Liver (tissue), 9 donors: ENCODE measurements around the gene ASB7. TPM values are rescaled to one million over a fixed set of nuclear protein-coding genes. Genes with fewer than 3 reads are reported as not detected.

Experiments used
- DNase-seq: peaks from one replicate; pipeline ENCODE4 v3.0.0-alpha.2; 2017; ENCODE audit warnings: low spot score
- H3K27ac ChIP-seq, 2 donors: one replicate each; pipeline ENCODE4 v1.7.0; 2013; ENCODE audit warnings: inconsistent platforms in 2 of 2, low read length in 2 of 2, control low read depth in 1 of 2, low read depth in 1 of 2, mild to moderate bottlenecking in 1 of 2
- H3K27me3 ChIP-seq, 4 donors: one replicate each; pipeline versions ENCODE4 v1.6.1 to v1.7.0; 2013; ENCODE audit warnings: low read length in 3 of 4, inconsistent platforms in 1 of 4, mild to moderate bottlenecking in 1 of 4, moderate library complexity in 1 of 4; ENCODE audit not compliant: control insufficient read depth in 4 of 4, insufficient read depth in 4 of 4
- H3K36me3 ChIP-seq, 4 donors: one replicate each; pipeline versions ENCODE4 v1.6.1 to v1.7.0; 2013; ENCODE audit warnings: low read length in 3 of 4, mild to moderate bottlenecking in 3 of 4, low read depth in 1 of 4, moderate library complexity in 1 of 4; ENCODE audit not compliant: control insufficient read depth in 4 of 4, insufficient read depth in 3 of 4
- H3K4me1 ChIP-seq, 4 donors: one replicate each; pipeline versions ENCODE4 v1.6.1 to v1.7.0; 2013; ENCODE audit warnings: low read length in 3 of 4, mild to moderate bottlenecking in 3 of 4, moderate library complexity in 1 of 4; ENCODE audit not compliant: control insufficient read depth in 4 of 4, insufficient read depth in 4 of 4
- H3K4me3 ChIP-seq, 3 donors: one replicate each; pipeline versions ENCODE4 v1.6.1 to v1.7.0; 2013; ENCODE audit warnings: low read length in 3 of 3, control low read depth in 1 of 3, low read depth in 1 of 3, mild to moderate bottlenecking in 1 of 3
- H3K9ac ChIP-seq, 2 donors: one replicate each; pipeline ENCODE4 v1.7.0; 2013; ENCODE audit warnings: low read length in 2 of 2, mild to moderate bottlenecking in 2 of 2, moderate library complexity in 2 of 2, control low read depth in 1 of 2, low read depth in 1 of 2
- H3K9me3 ChIP-seq, 4 donors: one replicate each; pipeline versions ENCODE4 v1.6.1 to v1.7.0; 2013; ENCODE audit warnings: low read length in 3 of 4; ENCODE audit not compliant: control insufficient read depth in 4 of 4
- CTCF ChIP-seq: fragments of 150-350 bp; IDR thresholded peaks from 2 replicates; pipeline ENCODE4 v1.5.1; 2017; ENCODE audit warnings: improper control_type of control experiment, low read depth, low read length; ENCODE audit not compliant: missing input control
- EGR1 ChIP-seq, 2 donors: IDR thresholded peaks; 2 replicates each; pipeline ENCODE4 v1.6.1; 2016 to 2018; ENCODE audit warnings: antibody characterized with exemption in 2 of 2, low read depth in 2 of 2
- FOXA1 ChIP-seq: IDR thresholded peaks from 2 replicates; pipeline ENCODE4 v1.6.1; 2016; ENCODE audit warnings: antibody characterized with exemption
- FOXA2 ChIP-seq: IDR thresholded peaks from 2 replicates; pipeline ENCODE4 v1.6.1; 2016; ENCODE audit warnings: antibody characterized with exemption
- GABPA ChIP-seq, 2 donors: IDR thresholded peaks in 1 of 2; conservative IDR thresholded peaks in 1 of 2; 2 replicates each; pipeline ENCODE4 v1.6.1; 2016; ENCODE audit warnings: antibody characterized with exemption in 2 of 2, mild to moderate bottlenecking in 1 of 2, moderate library complexity in 1 of 2
- HNF4A ChIP-seq, 2 donors: conservative IDR thresholded peaks; 2 replicates each; pipeline ENCODE4 v1.6.1; 2016; ENCODE audit warnings: antibody characterized with exemption in 2 of 2, mild to moderate bottlenecking in 2 of 2
- HNF4G ChIP-seq: IDR thresholded peaks from 2 replicates; pipeline ENCODE4 v1.6.1; 2016; ENCODE audit warnings: antibody characterized with exemption
- JUND ChIP-seq, 2 donors: IDR thresholded peaks; 2 replicates each; pipeline ENCODE4 v1.6.1; 2016; ENCODE audit warnings: antibody characterized with exemption in 2 of 2
- NR2F2 ChIP-seq: IDR thresholded peaks from 2 replicates; pipeline ENCODE4 v1.6.1; 2016; ENCODE audit warnings: antibody characterized with exemption
- RAD21 ChIP-seq, 2 donors: IDR thresholded peaks; 2 replicates each; pipeline ENCODE4 v1.6.1; 2016; ENCODE audit warnings: antibody characterized with exemption in 2 of 2, mild to moderate bottlenecking in 2 of 2
- REST ChIP-seq: IDR thresholded peaks from 2 replicates; pipeline ENCODE4 v1.6.1; 2016; ENCODE audit warnings: antibody characterized with exemption, mild to moderate bottlenecking
- RXRA ChIP-seq, 2 donors: IDR thresholded peaks; 2 replicates each; pipeline ENCODE4 v1.6.1; 2017 to 2018; ENCODE audit warnings: antibody characterized with exemption in 2 of 2, mild to moderate bottlenecking in 1 of 2
- YY1 ChIP-seq: IDR thresholded peaks from 2 replicates; pipeline ENCODE4 v1.6.1; 2016; ENCODE audit warnings: antibody characterized with exemption, mild to moderate bottlenecking
- ZBTB33 ChIP-seq: IDR thresholded peaks from 2 replicates; pipeline ENCODE4 v1.6.1; 2016; ENCODE audit warnings: antibody characterized with exemption
- WGBS: extraction: QIAGEN DNeasy Blood & Tissue Kit; methylation state at CpG from one replicate; pipeline ENCODE4 v1.1.7; 2013; 5-methylcytosine and 5-hydroxymethylcytosine counted together
- polyA plus RNA-seq, 2 donors: library from polyadenylated mRNA; stranded (reverse) in 1 of 2; unstranded in 1 of 2; fragments of 200-250 nt in 1 of 2; fragments of >200 nt in 1 of 2; fragmentation: Nextera tagmentation in 1 of 2; extraction: Ambion mirVana in 1 of 2; gene quantifications; one replicate each; pipeline versions ENCODE4 v1.2.1 to v1.2.3, GENCODE V29; 2013 to 2015
- total RNA-seq, 2 donors: library from RNA; depleted of rRNA; stranded (reverse); fragments of >200 nt; gene quantifications; one replicate each; pipeline ENCODE4 v1.2.3, GENCODE V29; 2014
- donor health status: healthy.
- donor health status: healthy.
- donor health status: healthy.
- donor health status: healthy.
- donor health status: healthy.

ASB7 gene
- total and polyA plus RNA-seq, 4 donors = 3.7 to 12.6 (median 6.5) TPM

GRCh38 chr15:100683434-100683833, 81.0 kb downstream of the ASB7 start:
- H3K27ac ChIP-seq = no peak overlapping the region

DNA sequence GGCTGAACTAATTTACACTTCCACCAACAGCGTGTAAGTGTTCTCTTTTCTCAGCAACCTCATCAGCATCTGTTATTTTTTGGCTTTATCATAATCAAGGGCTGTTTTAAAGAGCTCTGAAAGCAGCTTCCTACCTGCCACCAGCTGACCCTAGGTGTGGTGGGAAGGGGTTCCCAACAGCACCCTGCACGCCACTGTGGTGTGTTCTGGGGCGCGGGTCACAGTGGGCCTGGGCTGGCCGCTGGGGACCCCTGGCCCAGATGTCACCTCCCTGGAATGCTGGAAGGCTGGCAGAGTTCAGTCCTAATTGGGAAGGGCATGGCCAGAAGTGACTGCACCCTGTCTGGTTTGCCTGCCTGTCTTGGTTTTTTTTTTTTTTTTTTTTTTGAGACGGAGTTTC, 82.2 kb downstream of the ASB7 start:
- WGBS = 91% methylated on average over 6 of the region's 6 CpGs
- H3K27ac ChIP-seq = no peak overlapping the region
- no peak overlapping the region for H3K4me3 ChIP-seq
- no peak for DNase-seq
- H3K27me3 ChIP-seq = peaks cover 0 to 21% (median under 1%) of the 10 kb centered on the region in 4 donors
- H3K4me1 ChIP-seq = no peaks in the 10 kb centered on the region
- no peak for TF ChIP-seq EGR1 (IDR thresholded peaks at IDR 0.05; ENCODE audit: low read depth in 2 of 2)
- TF ChIP-seq FOXA1 = no peak
- no peak for TF ChIP-seq REST
- TF ChIP-seq HNF4G = no peak
- no peak for TF ChIP-seq RXRA (IDR thresholded peaks at IDR 0.05)
- no peak for TF ChIP-seq HNF4A (conservative IDR thresholded peaks at IDR 0.05)
- no peak for TF ChIP-seq YY1
- no peak for TF ChIP-seq FOXA2
- TF ChIP-seq CTCF = no peak
- TF ChIP-seq ZBTB33 = no peak
- no peak for TF ChIP-seq GABPA (IDR thresholded peaks at IDR 0.05 in 1 of 2, conservative IDR thresholded peaks at IDR 0.05 in 1 of 2)
- TF ChIP-seq JUND (IDR thresholded peaks at IDR 0.05) = no peak
- no peak for TF ChIP-seq RAD21 (IDR thresholded peaks at IDR 0.05)
- TF ChIP-seq NR2F2 = no peak
- no peak overlapping the region for H3K9ac ChIP-seq
- no peaks in the 10 kb centered on the region for H3K9me3 ChIP-seq
- no peaks in the 10 kb centered on the region for H3K36me3 ChIP-seq

More at GRCh38 chr15:100683434-100683833, 81.0 kb downstream of the ASB7 start:
- H3K4me1 ChIP-seq = no peaks in the 10 kb centered on the region
- no peak overlapping the region for H3K9ac ChIP-seq
- DNase-seq = no peak
- TF ChIP-seq HNF4A (conservative IDR thresholded peaks at IDR 0.05) (no peak), NR2F2 (peak; percentile 35)
- WGBS = 80% methylated on average over 6 of the region's 6 CpGs
- H3K9me3 ChIP-seq = no peaks in the 10 kb centered on the region
- no peak overlapping the region for H3K4me3 ChIP-seq
- no peaks in the 10 kb centered on the region for H3K36me3 ChIP-seq
- H3K27me3 ChIP-seq = peaks cover 0 to 21% (median under 1%) of the 10 kb centered on the region in 4 donors
